ENCODE data around the gene LIN28A. TPM values are rescaled to one million over a fixed set of nuclear protein-coding genes. Genes with fewer than 3 reads are reported as not detected.
"Not testable (repeated sequence)": the region's sequence is repeated elsewhere in the genome, so short reads cannot be mapped to it uniquely, and the experiment has no call there.

The LIN28A gene
- total RNA-seq, 1 donor from 2014 or later: not detected

DNA sequence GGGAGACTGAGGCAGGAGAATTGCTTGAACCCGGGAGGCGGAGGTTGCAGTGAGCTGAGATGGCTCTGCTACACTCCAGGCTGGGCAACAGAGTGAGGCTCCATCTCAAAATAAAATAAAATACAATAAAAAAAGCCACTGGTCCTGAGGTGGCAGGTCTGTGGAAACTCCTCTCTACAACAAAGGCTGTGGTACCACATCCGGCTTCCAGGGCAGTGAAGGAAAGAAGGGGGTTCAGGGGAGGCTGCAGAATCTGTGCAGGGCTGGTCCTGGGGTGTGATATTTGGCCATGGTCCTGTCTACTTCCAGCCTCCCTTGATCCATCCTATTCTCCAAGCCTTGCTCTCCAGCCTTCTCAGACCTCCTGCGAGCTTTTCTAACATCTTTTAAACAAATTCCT is 37.3 kb upstream of the LIN28A start:
- Histone ChIP-seq H3K4me3 (ENCODE audit: low read depth, low read length) (no peak overlapping the region), H3K27me3 (ENCODE audit: control insufficient read depth, insufficient read depth, low read length) (no peaks in the 10 kb centered on the region), H3K36me3 (ENCODE audit: control insufficient read depth, insufficient read depth, low read length) (no peaks in the 10 kb centered on the region)
- no peak for FAIRE-seq
- TF ChIP-seq, protein P1, sequence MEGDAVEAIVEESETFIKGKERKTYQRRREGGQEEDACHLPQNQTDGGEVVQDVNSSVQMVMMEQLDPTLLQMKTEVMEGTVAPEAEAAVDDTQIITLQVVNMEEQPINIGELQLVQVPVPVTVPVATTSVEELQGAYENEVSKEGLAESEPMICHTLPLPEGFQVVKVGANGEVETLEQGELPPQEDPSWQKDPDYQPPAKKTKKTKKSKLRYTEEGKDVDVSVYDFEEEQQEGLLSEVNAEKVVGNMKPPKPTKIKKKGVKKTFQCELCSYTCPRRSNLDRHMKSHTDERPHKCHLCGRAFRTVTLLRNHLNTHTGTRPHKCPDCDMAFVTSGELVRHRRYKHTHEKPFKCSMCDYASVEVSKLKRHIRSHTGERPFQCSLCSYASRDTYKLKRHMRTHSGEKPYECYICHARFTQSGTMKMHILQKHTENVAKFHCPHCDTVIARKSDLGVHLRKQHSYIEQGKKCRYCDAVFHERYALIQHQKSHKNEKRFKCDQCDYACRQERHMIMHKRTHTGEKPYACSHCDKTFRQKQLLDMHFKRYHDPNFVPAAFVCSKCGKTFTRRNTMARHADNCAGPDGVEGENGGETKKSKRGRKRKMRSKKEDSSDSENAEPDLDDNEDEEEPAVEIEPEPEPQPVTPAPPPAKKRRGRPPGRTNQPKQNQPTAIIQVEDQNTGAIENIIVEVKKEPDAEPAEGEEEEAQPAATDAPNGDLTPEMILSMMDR (IDR thresholded peaks at IDR 0.05; ENCODE audit: insufficient read depth, low read length, severe bottlenecking): no peak
- DNase-seq (ENCODE audit: low read depth): no peak

DNA sequence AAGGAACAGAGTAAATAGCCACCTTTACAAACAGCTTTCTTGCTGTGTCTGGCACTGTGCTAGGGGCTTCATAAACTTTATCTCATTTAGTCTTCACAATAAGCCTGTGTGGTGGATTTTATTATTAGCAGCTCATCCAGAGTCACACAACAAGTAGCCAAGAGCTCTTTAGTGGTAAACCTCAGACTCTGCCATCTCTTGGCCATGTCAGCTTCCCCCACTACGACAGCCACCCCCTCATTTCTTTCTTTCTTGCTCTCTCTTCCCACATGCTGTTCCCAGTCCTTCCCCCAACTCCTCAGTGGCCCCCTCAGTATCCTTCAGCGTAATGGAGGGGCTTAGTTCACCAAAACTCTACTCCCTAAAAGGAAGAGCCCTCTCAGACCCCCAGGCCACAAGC is 36.8 kb upstream of the LIN28A start:
- FAIRE-seq (no peak), DNase-seq (ENCODE audit: low read depth) (no peak)
- Histone ChIP-seq H3K4me3 (ENCODE audit: low read depth, low read length) (no peak overlapping the region), H3K36me3 (ENCODE audit: control insufficient read depth, insufficient read depth, low read length) (no peaks in the 10 kb centered on the region), H3K27me3 (ENCODE audit: control insufficient read depth, insufficient read depth, low read length) (no peaks in the 10 kb centered on the region)
- TF ChIP-seq, protein P1 (IDR thresholded peaks at IDR 0.05; ENCODE audit: insufficient read depth, low read length, severe bottlenecking): no peak

DNA sequence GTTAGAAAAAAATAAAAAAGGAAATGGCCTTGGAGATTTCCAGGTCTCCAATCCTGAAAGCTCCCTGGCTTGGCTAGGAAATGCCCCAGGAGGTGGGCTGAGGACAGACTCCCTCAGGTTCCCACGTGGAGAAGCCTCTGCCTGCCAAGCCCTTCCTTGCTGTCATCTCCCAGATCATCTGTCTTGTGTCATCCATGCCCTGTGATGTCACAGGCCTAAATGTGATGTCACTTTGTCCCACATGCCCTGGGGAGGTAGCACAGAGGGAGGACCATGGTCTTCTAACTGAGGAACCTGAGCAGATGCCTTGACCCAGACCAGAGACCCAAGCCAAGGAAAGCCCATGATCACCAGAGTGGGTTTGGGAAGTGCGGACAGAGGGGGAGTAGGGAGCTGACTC is 36.3 kb upstream of the LIN28A start:
- not testable (repeated sequence) for H3K36me3 ChIP-seq (ENCODE audit: control insufficient read depth, insufficient read depth, low read length); DNase-seq (ENCODE audit: low read depth); H3K4me3 ChIP-seq (ENCODE audit: low read depth, low read length); H3K27me3 ChIP-seq (ENCODE audit: control insufficient read depth, insufficient read depth, low read length)
- FAIRE-seq: peak; percentile 100

DNA sequence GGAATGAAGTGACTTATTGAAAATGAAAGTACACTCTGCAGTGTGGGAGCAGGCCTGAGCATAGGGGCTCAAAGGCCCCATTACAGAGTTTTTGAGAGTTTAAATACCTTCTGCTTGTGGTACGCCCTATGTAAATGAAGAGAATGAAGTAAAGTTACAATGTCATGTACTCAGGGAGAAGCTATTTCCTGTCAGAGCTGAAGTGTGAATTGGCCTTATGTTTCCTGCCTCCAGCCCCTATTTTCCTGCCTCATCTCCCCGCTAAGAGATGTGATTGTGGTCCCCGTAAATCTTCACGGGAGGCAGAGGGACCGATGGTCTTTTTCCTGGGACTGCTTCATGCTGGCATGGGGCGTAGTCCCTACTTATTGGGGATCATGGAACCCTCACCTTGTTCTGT is 35.5 kb upstream of the LIN28A start:
- no peaks in the 10 kb centered on the region for H3K27me3 ChIP-seq (ENCODE audit: control insufficient read depth, insufficient read depth, low read length)
- H3K36me3 ChIP-seq (ENCODE audit: control insufficient read depth, insufficient read depth, low read length): no peaks in the 10 kb centered on the region
- TF ChIP-seq, protein P1 (IDR thresholded peaks at IDR 0.05; ENCODE audit: insufficient read depth, low read length, severe bottlenecking): no peak
- DNase-seq (ENCODE audit: low read depth) (peak; percentile 27), FAIRE-seq (no peak)
- no peak overlapping the region for H3K4me3 ChIP-seq (ENCODE audit: low read depth, low read length)

DNA sequence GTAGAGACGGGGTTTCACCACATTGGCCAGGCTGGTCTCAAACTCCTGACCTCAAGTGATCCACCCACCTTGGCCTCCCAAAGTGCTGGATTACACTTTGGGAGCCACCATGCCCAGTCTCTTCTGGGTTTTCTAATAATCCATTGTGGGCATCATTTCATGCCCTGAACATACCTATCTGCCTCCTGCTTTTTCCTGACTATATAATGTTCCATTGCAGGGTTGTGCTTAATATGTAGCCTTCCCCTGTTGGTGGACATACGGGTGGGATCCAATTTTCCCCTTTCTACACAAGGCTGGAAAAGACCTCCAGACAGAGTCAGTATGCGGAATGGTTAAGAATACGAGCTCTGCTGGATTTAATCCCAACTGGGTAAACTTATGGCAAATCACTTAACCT is 34.6 kb upstream of the LIN28A start:
- TF ChIP-seq, protein P1 (IDR thresholded peaks at IDR 0.05; ENCODE audit: insufficient read depth, low read length, severe bottlenecking): no peak
- Histone ChIP-seq H3K27me3 (ENCODE audit: control insufficient read depth, insufficient read depth, low read length) (no peaks in the 10 kb centered on the region), H3K4me3 (ENCODE audit: low read depth, low read length) (no peak overlapping the region), H3K36me3 (ENCODE audit: control insufficient read depth, insufficient read depth, low read length) (no peaks in the 10 kb centered on the region)
- DNase-seq (ENCODE audit: low read depth) (no peak), FAIRE-seq (no peak)

DNA sequence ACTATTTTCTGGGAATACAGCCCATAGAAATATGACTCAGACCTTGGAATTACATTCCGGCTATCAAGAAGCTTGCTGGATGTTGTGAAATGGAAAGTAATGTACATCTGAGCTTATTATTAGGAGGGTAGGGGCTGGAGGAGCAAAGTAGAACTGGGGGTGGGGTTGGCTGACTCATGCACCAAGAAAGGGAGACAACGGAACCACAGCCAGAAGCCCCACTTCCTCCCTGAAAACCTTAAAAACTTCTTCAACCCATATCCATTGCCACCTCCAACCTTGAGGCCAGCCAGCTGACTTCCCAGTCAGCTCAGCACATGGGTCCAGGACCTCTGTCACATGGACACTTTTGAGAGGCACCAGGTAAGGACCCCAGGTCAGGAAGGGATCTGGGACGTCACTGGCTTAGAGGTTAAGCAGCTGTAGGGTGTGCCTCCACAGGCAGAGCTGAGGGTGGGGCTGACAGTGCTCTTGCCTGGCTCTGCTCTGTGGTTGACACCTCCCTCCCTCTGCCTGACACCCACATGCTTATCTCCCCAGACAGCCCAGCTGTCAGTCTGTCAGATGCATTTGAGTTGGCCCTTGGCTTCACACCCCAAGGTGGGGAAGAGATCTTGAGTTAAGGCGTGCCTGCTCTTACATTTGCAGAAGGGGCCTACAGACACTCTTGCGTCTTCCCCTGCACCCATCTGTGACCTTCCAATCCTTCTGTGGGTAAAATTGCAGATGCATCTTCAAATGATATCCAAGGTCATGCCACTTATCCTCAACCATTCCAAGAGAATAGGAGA is 32.3 kb upstream of the LIN28A start:
- no peak for FAIRE-seq
- TF ChIP-seq, protein P1 (IDR thresholded peaks at IDR 0.05; ENCODE audit: insufficient read depth, low read length, severe bottlenecking): no peak
- H3K27me3 ChIP-seq (ENCODE audit: control insufficient read depth, insufficient read depth, low read length): no peaks in the 10 kb centered on the region
- no peaks in the 10 kb centered on the region for H3K36me3 ChIP-seq (ENCODE audit: control insufficient read depth, insufficient read depth, low read length)
- peak; percentile 98 for DNase-seq (ENCODE audit: low read depth)
- H3K4me3 ChIP-seq (ENCODE audit: low read depth, low read length): no peak overlapping the region

All from bronchial epithelial cell (primary cell).